ENCODE data around the gene FGF18.

The FGF18 gene

GRCh38 chr5:171422902-171423663 lies 3.6 kb downstream of the FGF18 start:
- no peak for DNase-seq (ENCODE audit: low spot score)

- no peak for DNase-seq (ENCODE audit: low spot score)
Observed at GRCh38 chr5:171424726-171425125, 5.3 kb downstream of the FGF18 start.

- DNase-seq (ENCODE audit: low spot score), result no peak
Observed at GRCh38 chr5:171425596-171426244, 6.3 kb downstream of the FGF18 start.

GRCh38 chr5:171426266-171426665 lies 6.8 kb downstream of the FGF18 start:
- no peak for DNase-seq (ENCODE audit: low spot score)

- no peak for DNase-seq (ENCODE audit: low spot score)
Observed at GRCh38 chr5:171426680-171427079, 7.2 kb downstream of the FGF18 start.

- DNase-seq (ENCODE audit: low spot score), result no peak
Observed at GRCh38 chr5:171427318-171428167, 8.1 kb downstream of the FGF18 start.

GRCh38 chr5:171428168-171428696 lies 8.8 kb downstream of the FGF18 start:
- DNase-seq (ENCODE audit: low spot score), result no peak

- DNase-seq (ENCODE audit: low spot score), result no peak
Observed at GRCh38 chr5:171428809-171429542, 9.5 kb downstream of the FGF18 start.

GRCh38 chr5:171429543-171429910 lies 10.1 kb downstream of the FGF18 start:
- no peak for DNase-seq (ENCODE audit: low spot score)

- DNase-seq (ENCODE audit: low spot score), result no peak
Observed at GRCh38 chr5:171431251-171431777, 11.9 kb downstream of the FGF18 start.

- DNase-seq (ENCODE audit: low spot score), result no peak
Observed at GRCh38 chr5:171432076-171432475, 12.6 kb downstream of the FGF18 start.

GRCh38 chr5:171432583-171433351 lies 13.3 kb downstream of the FGF18 start:
- no peak for DNase-seq (ENCODE audit: low spot score)

- no peak for DNase-seq (ENCODE audit: low spot score)
Observed at GRCh38 chr5:171433352-171433698, 13.9 kb downstream of the FGF18 start.

GRCh38 chr5:171433982-171434676 lies 14.7 kb downstream of the FGF18 start:
- DNase-seq (ENCODE audit: low spot score), result no peak

GRCh38 chr5:171434874-171435273 lies 15.4 kb downstream of the FGF18 start:
- DNase-seq (ENCODE audit: low spot score), result no peak

- no peak for DNase-seq (ENCODE audit: low spot score)
Observed at GRCh38 chr5:171435908-171436307, 16.5 kb downstream of the FGF18 start.

- no peak for DNase-seq (ENCODE audit: low spot score)
Observed at GRCh38 chr5:171436804-171437285, 17.4 kb downstream of the FGF18 start.

- no peak for DNase-seq (ENCODE audit: low spot score)
Observed at GRCh38 chr5:171437286-171437821, 17.9 kb downstream of the FGF18 start.

GRCh38 chr5:171438738-171439137 lies 19.3 kb downstream of the FGF18 start:
- no peak for DNase-seq (ENCODE audit: low spot score)

- no peak for DNase-seq (ENCODE audit: low spot score)
Observed at GRCh38 chr5:171441246-171441791, 21.9 kb downstream of the FGF18 start.
